Activated CD8-positive, alpha-beta T cell treated with anti-CD3 and anti-CD28 coated beads for 36 hours (primary cell): ENCODE results near the gene DNAAF8. TPM values are rescaled to one million over a fixed set of nuclear protein-coding genes. Genes with fewer than 3 reads are reported as not detected.

Experiments
- ATAC-seq: fragments of 200-7000 bp; cut with Tn5 transposase; one replicate; pipeline ENCODE4 v1.10.0; 2021; ENCODE audit warnings: mild to moderate bottlenecking, moderate library complexity
- CTCF ChIA-PET: fragments of 350-600 bp; sonication (Branson Sonifier 250); formaldehyde crosslinking; loops from one replicate; lab custom pipeline; 2021; ENCODE audit warnings: antibody characterized with exemption; lab: Charles Lee
- POLR2A ChIA-PET: fragments of 350-600 bp; sonication (Branson Sonifier 250); formaldehyde crosslinking; loops from one replicate; lab custom pipeline; 2021; ENCODE audit warnings: antibody characterized with exemption; lab: Charles Lee
- DNase-seq: peaks from one replicate; pipeline ENCODE4 v3.0.0-alpha.2; 2020
- H3K27ac Mint-ChIP-seq: one replicate; pipeline ENCODE4 v1.8.0; 2021; ENCODE audit warnings: mild to moderate bottlenecking, mixed read lengths
- H3K27me3 Mint-ChIP-seq: one replicate; pipeline ENCODE4 v1.8.0; 2021; ENCODE audit warnings: mixed read lengths
- H3K36me3 Mint-ChIP-seq: one replicate; pipeline ENCODE4 v1.8.0; 2021; ENCODE audit warnings: low read depth, mixed read lengths
- H3K4me1 Mint-ChIP-seq: one replicate; pipeline ENCODE4 v1.8.0; 2021; ENCODE audit warnings: low read depth, mixed read lengths
- H3K4me3 Mint-ChIP-seq: one replicate; pipeline ENCODE4 v1.8.0; 2021; ENCODE audit warnings: mild to moderate bottlenecking, moderate library complexity, mixed read lengths
- H3K9me3 Mint-ChIP-seq: one replicate; pipeline ENCODE4 v1.8.0; 2021; ENCODE audit warnings: mixed read lengths
- intact Hi-C: fragments of 100-400 bp; cut with micrococcal nuclease; formaldehyde crosslinking; loops from one replicate; pipeline ENCODE4 v1.10.0; 2022
- total RNA-seq, 2 experiments: library from RNA; stranded (reverse); gene quantifications; one replicate each; pipeline ENCODE4 v1.2.3, GENCODE V29; 2021
- TF ChIP-seq, protein P1 (sequence below): fragments of 200-600 bp; IDR thresholded peaks from one replicate; pipeline ENCODE4 v1.8.0; 2022; ENCODE audit warnings: antibody characterized with exemption, mild to moderate bottlenecking

Gene DNAAF8
- total RNA-seq, 2 experiments from 2014 or later: 0.18 to 0.38 TPM

DNA sequence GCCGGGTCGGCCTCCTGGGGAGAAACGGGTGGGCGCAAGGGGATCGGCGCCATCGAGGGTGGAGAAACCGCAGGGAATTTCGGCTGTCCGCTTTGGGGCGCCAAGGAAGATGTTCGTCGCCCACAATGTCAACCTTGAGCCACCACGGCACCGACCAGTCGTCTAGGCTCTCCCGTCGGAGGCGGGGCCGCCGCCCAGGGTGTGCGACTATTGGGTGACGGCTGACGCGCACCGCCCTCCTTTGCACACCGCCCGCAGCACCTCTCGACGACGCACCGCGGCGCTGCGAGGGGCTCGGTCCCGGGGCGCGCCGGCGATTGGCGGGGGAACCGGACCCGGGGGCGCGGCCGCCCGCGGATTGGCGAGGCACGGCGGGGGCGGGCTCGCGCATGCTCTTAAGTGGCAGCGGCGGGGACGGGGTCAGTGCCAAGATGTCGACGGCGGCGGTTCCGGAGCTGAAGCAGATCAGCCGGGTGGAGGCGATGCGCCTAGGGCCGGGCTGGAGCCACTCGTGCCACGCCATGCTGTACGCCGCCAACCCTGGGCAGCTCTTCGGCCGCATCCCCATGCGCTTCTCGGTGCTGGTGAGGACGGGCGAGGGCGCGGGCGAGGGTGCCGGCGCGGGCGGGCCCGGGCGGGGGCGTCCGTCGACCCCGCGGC, 40.9 kb upstream of the DNAAF8 start, which contains the start of gene NUDT16L1:
Gene NUDT16L1 (plus strand): TSS at position 267 of the 660 bp plus-strand sequence. CDS start 165 bp downstream, at position 432.
- DNase-seq: peak; percentile 97
- TF ChIP-seq, protein P1, sequence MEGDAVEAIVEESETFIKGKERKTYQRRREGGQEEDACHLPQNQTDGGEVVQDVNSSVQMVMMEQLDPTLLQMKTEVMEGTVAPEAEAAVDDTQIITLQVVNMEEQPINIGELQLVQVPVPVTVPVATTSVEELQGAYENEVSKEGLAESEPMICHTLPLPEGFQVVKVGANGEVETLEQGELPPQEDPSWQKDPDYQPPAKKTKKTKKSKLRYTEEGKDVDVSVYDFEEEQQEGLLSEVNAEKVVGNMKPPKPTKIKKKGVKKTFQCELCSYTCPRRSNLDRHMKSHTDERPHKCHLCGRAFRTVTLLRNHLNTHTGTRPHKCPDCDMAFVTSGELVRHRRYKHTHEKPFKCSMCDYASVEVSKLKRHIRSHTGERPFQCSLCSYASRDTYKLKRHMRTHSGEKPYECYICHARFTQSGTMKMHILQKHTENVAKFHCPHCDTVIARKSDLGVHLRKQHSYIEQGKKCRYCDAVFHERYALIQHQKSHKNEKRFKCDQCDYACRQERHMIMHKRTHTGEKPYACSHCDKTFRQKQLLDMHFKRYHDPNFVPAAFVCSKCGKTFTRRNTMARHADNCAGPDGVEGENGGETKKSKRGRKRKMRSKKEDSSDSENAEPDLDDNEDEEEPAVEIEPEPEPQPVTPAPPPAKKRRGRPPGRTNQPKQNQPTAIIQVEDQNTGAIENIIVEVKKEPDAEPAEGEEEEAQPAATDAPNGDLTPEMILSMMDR: no peak
- Mint-ChIP-seq H3K9me3 (no peaks in the 10 kb centered on the region), H3K4me3 (peak within 1 kb of the TSS; percentile 79), H3K4me1 (peaks cover 16% of the 10 kb centered on the region), H3K36me3 (no peaks in the 10 kb centered on the region), H3K27ac (peak within 1 kb of the TSS; percentile 83), H3K27me3 (no peaks in the 10 kb centered on the region)
- ChIA-PET CTCF (interaction anchor here (1.0 to 1.6 kb wide), 3 partner anchors 10 to 76 kb away, joined by 3 to 6 read pairs (median 3); partner anchors contain the start of gene ANKS3), POLR2A (interaction anchor here (0.8 to 2.7 kb wide), 11 partner anchors 9 to 81 kb away, joined by 3 to 10 read pairs (median 4); partner anchors contain the start of genes ANKS3 and DNAAF8)
- intact Hi-C loops: no loop called here
- peak; percentile 95 for ATAC-seq

DNA sequence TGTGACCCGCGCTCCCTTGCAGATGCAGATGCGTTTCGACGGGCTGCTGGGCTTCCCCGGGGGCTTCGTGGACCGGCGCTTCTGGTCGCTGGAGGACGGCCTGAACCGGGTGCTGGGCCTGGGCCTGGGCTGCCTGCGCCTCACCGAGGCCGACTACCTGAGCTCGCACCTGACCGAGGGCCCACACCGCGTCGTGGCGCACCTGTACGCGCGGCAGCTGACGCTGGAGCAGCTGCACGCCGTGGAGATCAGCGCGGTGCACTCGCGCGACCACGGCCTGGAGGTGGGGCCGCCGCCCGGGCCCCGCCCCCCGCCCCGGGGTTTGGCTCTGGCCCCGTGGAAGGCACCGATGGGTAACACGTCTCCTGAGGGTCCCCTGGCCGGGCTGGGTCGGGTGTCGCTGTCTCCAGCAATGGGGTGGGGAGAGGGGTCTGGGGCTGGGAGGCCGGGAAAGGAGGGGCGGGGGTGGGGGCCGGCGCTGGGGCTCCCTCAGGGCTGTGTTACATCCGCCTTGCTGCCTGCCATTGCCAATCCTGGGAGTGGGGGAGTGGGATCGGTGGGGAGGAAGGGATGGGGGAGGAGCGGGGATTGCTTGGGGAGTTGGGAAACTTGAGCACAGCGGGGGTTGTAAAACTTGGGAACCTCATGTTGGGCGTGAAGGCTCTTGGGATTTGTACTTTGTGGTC, 40.2 kb upstream of the DNAAF8 start:
- POLR2A ChIA-PET: interaction anchor here (0.8 to 2.7 kb wide), 7 partner anchors 9 to 158 kb away, joined by 3 to 10 read pairs (median 4); no protein-coding TSS in a partner anchor
- ATAC-seq: peak; percentile 7
- peak overlapping the region; percentile 79 for H3K4me3 Mint-ChIP-seq
- H3K27me3 Mint-ChIP-seq: no peaks in the 10 kb centered on the region
- TF ChIP-seq, protein P1: no peak
- no peaks in the 10 kb centered on the region for H3K9me3 Mint-ChIP-seq
- H3K4me1 Mint-ChIP-seq: peaks cover 16% of the 10 kb centered on the region
- peak overlapping the region; percentile 75 for H3K27ac Mint-ChIP-seq
- intact Hi-C loops: no loop called here
- H3K36me3 Mint-ChIP-seq: peaks cover 4% of the 10 kb centered on the region
- CTCF ChIA-PET: interaction anchor here (1.0 to 1.6 kb wide), 2 partner anchors 40 to 77 kb away, joined by 3 read pairs; partner anchors contain the start of gene ANKS3
- peak; percentile 50 for DNase-seq

DNA sequence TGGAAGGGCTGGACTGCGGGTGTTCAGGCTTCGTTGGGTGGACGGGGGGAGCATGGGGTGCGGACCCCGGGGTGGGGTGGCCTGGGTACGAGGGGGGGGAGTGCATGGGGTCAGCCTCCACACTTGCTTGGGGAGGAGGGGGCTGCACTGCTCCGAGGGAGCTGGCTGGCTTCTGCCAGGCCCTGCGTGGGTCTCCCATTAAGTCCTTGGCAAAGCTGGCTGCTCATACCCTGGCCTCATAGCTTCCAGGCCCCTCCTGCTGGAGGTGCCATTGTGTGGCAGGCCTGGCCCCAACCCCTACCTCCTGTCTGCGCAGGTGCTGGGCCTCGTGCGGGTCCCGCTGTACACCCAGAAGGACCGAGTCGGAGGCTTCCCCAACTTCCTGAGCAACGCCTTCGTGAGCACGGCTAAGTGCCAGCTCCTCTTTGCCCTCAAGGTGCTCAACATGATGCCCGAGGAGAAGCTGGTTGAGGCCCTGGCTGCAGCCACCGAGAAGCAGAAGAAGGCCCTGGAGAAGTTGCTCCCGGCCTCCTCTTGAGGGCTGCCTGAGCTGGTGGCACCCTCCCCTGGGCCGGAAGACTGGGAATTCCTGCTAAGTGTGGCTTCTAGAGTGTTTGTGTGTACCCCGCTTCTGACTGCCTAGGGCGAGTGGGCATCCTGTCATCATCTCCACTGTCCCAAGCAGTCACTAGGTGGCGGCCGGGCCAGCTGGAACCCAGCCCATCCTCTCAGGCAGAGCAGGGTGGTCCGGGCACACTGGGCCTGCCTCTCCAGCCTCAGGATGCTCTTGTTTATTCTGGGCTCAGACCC, 39.5 kb upstream of the DNAAF8 start:
- intact Hi-C loops: no loop called here
- DNase-seq: no peak
- Mint-ChIP-seq H3K4me3 (peak overlapping the region; percentile 79), H3K27me3 (no peaks in the 10 kb centered on the region), H3K9me3 (no peaks in the 10 kb centered on the region), H3K27ac (peak overlapping the region; percentile 75), H3K36me3 (peaks cover 11% of the 10 kb centered on the region), H3K4me1 (peaks cover 21% of the 10 kb centered on the region)
- POLR2A ChIA-PET: interaction anchor here (0.7 to 2.7 kb wide), 12 partner anchors 11 to 159 kb away, joined by 3 to 10 read pairs (median 3); partner anchors contain the start of genes ANKS3, DNAAF8 and ZNF500
- ATAC-seq: no peak
- TF ChIP-seq, protein P1: no peak
- CTCF ChIA-PET: interaction anchor here (1.0 to 1.6 kb wide), 3 partner anchors 12 to 40 kb away, joined by 3 read pairs; partner anchors contain the start of genes ANKS3 and DNAAF8

DNA sequence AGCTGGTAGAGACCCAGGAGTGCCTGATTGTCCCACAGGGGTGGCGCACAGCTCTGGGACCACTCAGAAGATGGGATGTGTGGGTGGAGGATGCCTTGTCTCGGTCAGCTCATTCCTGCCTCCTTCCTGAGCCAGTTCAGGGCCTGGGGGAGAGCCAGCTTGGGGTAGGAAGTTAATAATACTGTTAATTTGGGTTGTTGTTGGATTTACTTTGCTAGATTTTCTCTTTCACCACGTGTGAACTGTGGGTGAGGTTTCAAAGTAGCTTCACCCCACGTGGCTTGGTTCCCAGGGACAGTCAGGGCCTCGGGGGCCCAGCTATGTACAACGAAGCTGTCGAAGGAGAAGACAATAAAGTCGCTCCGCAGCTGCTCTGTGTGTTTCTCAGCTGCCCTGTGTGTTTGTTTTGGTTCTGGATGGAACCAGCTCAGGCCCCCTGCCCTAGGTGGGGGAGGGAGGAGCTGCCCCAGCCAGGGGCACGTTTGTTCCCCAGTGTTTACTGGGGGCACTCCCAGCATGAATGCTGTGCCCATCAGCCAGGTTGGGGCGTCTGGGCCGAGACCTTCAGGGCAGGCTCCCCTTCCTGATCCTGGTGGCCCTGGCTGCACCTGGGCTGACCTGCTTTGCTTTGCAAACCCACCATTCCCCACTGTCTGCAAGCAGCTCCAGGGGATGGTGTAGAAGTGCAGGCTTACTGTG, 38.7 kb upstream of the DNAAF8 start:
- peaks cover 12% of the 10 kb centered on the region for H3K36me3 Mint-ChIP-seq
- H3K27me3 Mint-ChIP-seq: no peaks in the 10 kb centered on the region
- no peak for DNase-seq
- intact Hi-C loops: no loop called here
- peak overlapping the region; percentile 75 for H3K27ac Mint-ChIP-seq
- TF ChIP-seq, protein P1: no peak
- peaks cover 27% of the 10 kb centered on the region for H3K4me1 Mint-ChIP-seq
- no peaks in the 10 kb centered on the region for H3K9me3 Mint-ChIP-seq
- POLR2A ChIA-PET: interaction anchor here (0.7 to 2.7 kb wide), 11 partner anchors 11 to 159 kb away, joined by 3 to 10 read pairs (median 3); partner anchors contain the start of genes ANKS3, DNAAF8 and ZNF500
- CTCF ChIA-PET: interaction anchor here (0.9 to 1.0 kb wide), 4 partner anchors 10 to 72 kb away, joined by 3 to 4 read pairs (median 3); partner anchors contain the start of genes DNAAF8 and MGRN1
- H3K4me3 Mint-ChIP-seq: peak overlapping the region; percentile 46
- ATAC-seq: no peak
